Measurements from ENCODE around the gene DENND1B. TPM values are rescaled to one million over a fixed set of nuclear protein-coding genes. Genes with fewer than 3 reads are reported as not detected.

The DENND1B gene
- total RNA-seq, 1 donor from 2014 or later = 26.1 TPM

GRCh38 chr1:197663162-197663953, 111.9 kb downstream of the DENND1B start:
- intact Hi-C loops (cut with micrococcal nuclease) = no loop called here
- ATAC-seq (no peak), DNase-seq (no peak)

DNA sequence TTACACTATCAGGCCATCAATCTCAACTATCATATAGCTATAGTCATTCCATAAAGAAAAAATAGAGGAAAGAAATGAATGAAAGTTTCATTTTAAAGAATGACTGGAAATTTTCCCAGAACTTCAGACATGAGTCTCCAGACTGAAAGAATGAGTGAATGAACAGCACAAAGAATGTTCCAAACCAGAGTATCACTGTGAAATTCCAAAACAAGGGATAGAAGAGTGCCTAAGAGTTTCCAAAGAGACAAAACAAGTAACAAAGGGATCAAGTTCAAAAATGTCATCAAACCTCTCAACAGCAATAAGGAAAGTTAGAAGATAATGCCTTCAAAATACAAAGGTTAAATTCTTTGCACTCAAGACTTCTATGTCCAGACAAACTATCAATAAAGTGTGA, 114.9 kb downstream of the DENND1B start:
- intact Hi-C loops (cut with micrococcal nuclease) = no loop called here
- ATAC-seq (no peak), DNase-seq (no peak)

GRCh38 chr1:197659171-197659570, 116.1 kb downstream of the DENND1B start:
- ATAC-seq = no peak
- DNase-seq = no peak
- intact Hi-C loops (cut with micrococcal nuclease) = no loop called here

GRCh38 chr1:197649188-197649587, 126.1 kb downstream of the DENND1B start:
- intact Hi-C loops (cut with micrococcal nuclease) = no loop called here
- DNase-seq = no peak
- ATAC-seq = no peak

DNA sequence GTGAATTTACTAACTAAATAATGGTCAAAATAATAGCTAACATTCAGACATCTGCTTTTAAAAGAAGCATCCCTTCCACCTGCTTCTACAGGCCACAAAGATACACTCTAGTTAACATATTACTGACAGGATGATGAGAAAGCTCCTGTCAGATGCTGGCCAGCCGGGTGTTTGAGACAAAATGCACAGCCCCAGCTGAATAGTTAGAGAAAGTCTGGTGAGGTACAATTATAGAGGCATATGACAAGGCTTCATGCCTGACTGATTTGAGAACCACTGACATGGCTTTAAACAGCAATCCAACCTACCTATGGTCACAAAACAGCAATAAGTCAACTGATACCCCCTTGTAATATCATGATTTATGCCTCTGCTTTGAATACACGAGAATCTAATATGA, 137.0 kb downstream of the DENND1B start:
- intact Hi-C loops (cut with micrococcal nuclease) = no loop called here
- ATAC-seq = peak; percentile 83
- no peak for DNase-seq

GRCh38 chr1:197637406-197637805, 137.9 kb downstream of the DENND1B start:
- intact Hi-C loops (cut with micrococcal nuclease) = no loop called here
- ATAC-seq = peak; percentile 92
- DNase-seq = no peak

DNA sequence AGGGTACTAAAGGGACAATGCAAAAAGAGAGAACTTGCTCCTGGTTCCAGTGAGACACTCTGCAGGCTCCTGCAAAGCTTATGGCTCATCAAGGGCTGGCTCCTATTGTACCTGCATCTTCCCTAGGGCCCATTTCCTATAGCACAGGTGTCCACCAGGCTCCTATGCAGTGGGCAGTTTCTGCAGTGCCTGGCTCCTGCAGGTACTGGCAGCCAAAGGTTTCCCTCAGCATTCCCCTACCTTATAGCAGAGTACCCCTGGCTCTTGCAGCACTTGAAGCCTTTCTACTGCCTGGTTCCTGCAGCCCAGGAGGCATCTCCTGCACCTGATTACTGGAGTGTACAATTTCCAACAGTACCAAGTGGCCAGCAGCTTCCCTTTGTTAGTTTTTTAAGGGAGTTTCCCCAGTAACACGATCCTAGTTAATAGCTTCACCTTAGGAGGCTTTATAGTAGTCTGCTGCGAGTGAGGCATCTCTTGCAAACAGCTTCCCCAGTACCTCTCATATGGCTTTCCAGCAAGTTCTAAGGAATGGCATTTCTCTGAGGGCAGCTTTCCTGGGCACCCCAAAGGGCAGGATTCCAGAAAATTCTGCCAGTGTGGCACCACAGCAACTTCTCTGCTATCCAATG, 141.7 kb downstream of the DENND1B start:
- ATAC-seq (no peak), DNase-seq (no peak)
- intact Hi-C loops (cut with micrococcal nuclease) = no loop called here

GRCh38 chr1:197632651-197633050, 142.6 kb downstream of the DENND1B start:
- DNase-seq (no peak), ATAC-seq (no peak)
- intact Hi-C loops (cut with micrococcal nuclease) = no loop called here

DNA sequence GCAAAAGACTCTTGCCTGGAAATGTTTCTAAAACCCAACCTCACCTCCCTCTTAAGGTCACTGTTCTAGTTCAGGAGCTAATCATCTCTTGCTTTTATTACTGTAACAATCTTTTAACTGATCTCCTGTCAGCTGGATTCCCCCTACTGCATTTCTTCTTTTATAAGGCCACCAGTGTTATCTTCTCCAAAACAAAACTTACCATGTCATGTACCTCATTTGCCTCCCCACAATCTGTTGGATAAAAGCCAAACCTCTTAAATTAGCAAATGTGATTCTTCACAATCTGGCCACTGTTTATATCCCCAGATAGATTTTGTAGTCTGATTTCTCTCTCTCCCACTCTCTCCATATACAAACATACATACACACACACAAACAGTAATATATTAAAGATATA, 143.3 kb downstream of the DENND1B start:
- DNase-seq (no peak), ATAC-seq (no peak)
- intact Hi-C loops (cut with micrococcal nuclease) = no loop called here

GRCh38 chr1:197622371-197622770, 152.9 kb downstream of the DENND1B start:
- DNase-seq (no peak), ATAC-seq (no peak)
- intact Hi-C loops (cut with micrococcal nuclease) = no loop called here

- intact Hi-C loops (cut with micrococcal nuclease) = no loop called here
- ATAC-seq = no peak
Measured at GRCh38 chr1:197621761-197622160, 153.5 kb downstream of the DENND1B start.

DNA sequence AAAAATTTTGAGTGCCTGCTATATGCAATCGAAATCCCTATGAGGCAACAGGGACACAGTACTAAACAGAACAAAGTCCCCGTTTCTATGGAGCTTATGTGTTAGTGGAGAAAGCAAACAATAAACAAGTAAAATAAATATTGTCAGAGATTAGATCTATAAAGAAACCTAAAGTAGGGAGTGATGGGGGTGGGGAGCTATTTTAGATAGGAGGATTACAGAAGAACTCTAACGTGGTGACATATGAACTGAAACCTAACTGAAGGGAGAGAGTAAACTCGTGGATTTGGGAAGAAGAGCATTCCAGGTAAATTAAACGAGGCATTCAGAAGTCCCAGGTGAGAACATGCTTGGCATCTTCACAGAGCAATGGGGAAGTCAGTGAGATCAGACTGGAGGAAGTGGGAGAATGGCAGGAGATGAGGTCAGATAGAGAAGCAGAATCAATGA, 154.5 kb downstream of the DENND1B start:
- no peak for DNase-seq
- no peak for ATAC-seq
- intact Hi-C loops (cut with micrococcal nuclease) = no loop called here

More at GRCh38 chr1:197621761-197622160, 153.5 kb downstream of the DENND1B start:
- DNase-seq = no peak

- ATAC-seq (peak; percentile 41), DNase-seq (no peak)
- intact Hi-C loops (cut with micrococcal nuclease) = no loop called here
Measured at GRCh38 chr1:197619008-197619640, 156.2 kb downstream of the DENND1B start.

- intact Hi-C loops (cut with micrococcal nuclease) = no loop called here
- ATAC-seq = peak; percentile 60
Measured at GRCh38 chr1:197618061-197618460, 157.2 kb downstream of the DENND1B start.

DNA sequence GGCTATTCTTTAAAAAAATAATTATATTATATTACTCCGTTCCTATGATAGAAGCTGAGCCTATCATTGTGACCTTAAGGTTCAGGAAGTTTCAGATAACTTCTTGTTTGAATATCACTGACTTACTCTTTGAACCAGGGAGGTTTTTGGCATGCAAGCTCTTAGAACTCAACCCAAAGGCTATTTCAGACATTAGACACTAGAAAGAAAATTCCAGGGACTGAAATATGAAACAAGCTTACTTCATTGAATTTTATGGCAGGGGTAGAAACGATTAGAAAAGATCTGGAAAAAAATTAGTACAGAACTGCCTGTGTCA, 159.6 kb downstream of the DENND1B start:
- ATAC-seq (no peak), DNase-seq (no peak)
- intact Hi-C loops (cut with micrococcal nuclease) = loop anchor here (2.0 kb wide), 1 partner anchor 253 kb away; no protein-coding TSS in a partner anchor

More at GRCh38 chr1:197618061-197618460, 157.2 kb downstream of the DENND1B start:
- DNase-seq = no peak

DNA sequence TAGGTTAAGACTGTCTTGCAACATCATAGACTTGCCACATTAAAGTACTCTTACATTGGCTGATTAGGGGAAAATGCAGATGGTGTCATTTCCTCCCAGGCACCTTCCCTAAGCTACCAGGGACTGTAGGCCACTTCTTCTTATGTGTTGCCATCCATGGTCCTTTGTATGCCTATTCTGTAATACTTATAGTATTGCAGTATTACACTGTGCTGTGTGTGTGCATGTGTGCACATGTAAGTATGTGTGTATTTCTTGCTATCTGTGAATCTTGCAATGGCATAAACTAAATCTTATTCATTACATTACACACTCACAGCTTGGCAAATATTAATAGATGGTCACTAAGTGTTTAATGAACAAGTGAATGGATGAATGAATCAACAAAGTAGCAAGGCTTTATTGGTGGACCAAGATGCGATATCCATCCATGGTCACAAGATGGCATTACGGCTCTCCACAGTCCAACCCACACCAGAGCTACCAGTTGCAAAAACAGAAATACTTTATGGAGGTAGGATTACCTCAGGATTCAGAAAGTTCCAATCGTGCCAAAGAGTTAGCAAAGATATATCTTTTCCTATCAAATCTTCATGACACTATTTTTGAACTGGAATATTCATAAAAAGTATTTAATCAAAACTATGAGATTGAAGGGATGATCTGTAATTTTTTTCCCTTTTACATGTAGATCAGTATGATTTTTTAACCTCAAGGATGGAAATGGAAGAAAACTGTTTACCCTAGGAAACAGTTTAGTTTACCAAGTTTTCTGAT, 160.2 kb downstream of the DENND1B start:
- ATAC-seq (peak; percentile 76), DNase-seq (no peak)
- intact Hi-C loops (cut with micrococcal nuclease) = loop anchor here (2.0 kb wide), 1 partner anchor 254 kb away; no protein-coding TSS in a partner anchor

DNA sequence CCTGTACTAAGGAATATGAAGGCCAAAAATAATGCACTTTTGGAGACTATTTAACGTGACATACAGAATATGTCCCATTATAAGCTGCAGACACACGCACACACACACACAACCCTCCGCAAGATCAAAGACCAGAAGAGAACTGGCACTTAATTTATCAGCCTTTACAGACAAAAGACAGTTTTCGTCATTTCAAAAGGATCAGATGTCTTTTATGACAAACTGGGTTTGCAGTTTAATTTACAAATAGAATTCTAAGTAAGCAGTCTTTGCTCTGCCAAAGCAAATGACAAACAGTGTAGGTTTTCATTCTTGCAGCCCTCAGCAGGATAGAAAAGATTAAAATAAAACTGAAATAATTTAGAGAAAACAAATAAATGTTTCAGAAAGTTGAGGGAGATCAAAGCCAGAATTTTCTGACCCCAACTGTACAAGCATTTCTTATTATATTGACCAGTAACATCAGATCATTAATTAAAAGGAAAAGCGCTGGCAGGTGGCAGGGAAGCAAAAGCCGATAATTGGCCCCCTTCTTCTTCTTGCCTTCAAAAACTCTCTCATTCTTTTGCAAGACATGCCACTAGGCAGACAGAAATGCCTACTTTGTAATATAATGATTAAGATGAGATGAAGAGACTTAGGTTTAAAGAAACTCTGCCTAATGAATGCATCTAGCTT, 169.0 kb downstream of the DENND1B start:
- intact Hi-C loops (cut with micrococcal nuclease) = no loop called here
- ATAC-seq (no peak), DNase-seq (no peak)

- intact Hi-C loops (cut with micrococcal nuclease) = no loop called here
- ATAC-seq (no peak), DNase-seq (no peak)
Measured at GRCh38 chr1:197604302-197604701, 171.0 kb downstream of the DENND1B start.

- ATAC-seq (no peak), DNase-seq (no peak)
- intact Hi-C loops (cut with micrococcal nuclease) = no loop called here
Measured at GRCh38 chr1:197600751-197601150, 174.5 kb downstream of the DENND1B start.

Data from left ventricle myocardium superior (tissue), 1 donor.